HCT116 (cell line): ENCODE results near the gene XAGE3. TPM values are rescaled to one million over a fixed set of nuclear protein-coding genes. Genes with fewer than 3 reads are reported as not detected.
"Not testable (repeated sequence)": the region's sequence is repeated elsewhere in the genome, so short reads cannot be mapped to it uniquely, and the experiment has no call there.

Experiments
- ATAC-seq: fragments of 200-7000 bp; cut with Tn5 transposase; 2 replicates; pipeline ENCODE4 v1.9.1; 2020; ENCODE audit warnings: mild to moderate bottlenecking, moderate library complexity
- BruUV-seq: library from RNA; stranded (reverse); fragments of 400-500 nt; replicated peaks from 2 replicates; lab custom pipeline; 2021; lab: Mats Ljungman, UMichigan
- CTCF ChIA-PET: fragments of 300-600 bp; sonication (Branson Sonifier 250); formaldehyde crosslinking; loops from one replicate; lab custom pipeline; 2021; ENCODE audit warnings: antibody characterized with exemption; lab: Charles Lee
- POLR2A ChIA-PET: fragments of 300-600, 350-600 bp; sonication (Branson Sonifier 250); formaldehyde crosslinking; loops from one replicate; lab custom pipeline; 2021; ENCODE audit warnings: antibody characterized with exemption; lab: Charles Lee
- RAD21 ChIA-PET, 2 experiments: fragments of 300-600 bp; sonication (Branson Sonifier 250); formaldehyde crosslinking; loops; one replicate each; lab custom pipeline; 2023; ENCODE audit warnings: low total read pairs in 2 of 2; ENCODE audit not compliant: uncharacterized antibody in 2 of 2, unreplicated experiment in 2 of 2, low non-redundant PET in 1 of 2; lab: Charles Lee
- DNase-seq: peaks from one replicate; pipeline ENCODE4 v3.0.0-alpha.2; 2010; ENCODE audit warnings: low read depth, low spot score
- H2AFZ ChIP-seq: fragments of 200-600 bp; shearing (Covaris generic), sonication (generic); 2 replicates; pipeline ENCODE4 v1.6.1; 2017; ENCODE audit warnings: low read depth, mixed run types, mixed read lengths, antibody characterized with exemption, low read length; ENCODE audit not compliant: poor library complexity, severe bottlenecking
- H3K27ac ChIP-seq: 2 replicates; pipeline ENCODE4 v1.5.1; 2012; ENCODE audit warnings: low read depth, low read length
- H3K27me3 ChIP-seq: fragments of 200-600 bp; sonication (generic); 2 replicates; pipeline ENCODE4 v1.6.1; 2016; ENCODE audit warnings: mixed run types, low read length, mixed read lengths; ENCODE audit not compliant: insufficient read depth
- H3K36me3 ChIP-seq, 2 experiments: fragments of 200-500 bp in 1 of 2; fragments of 200-600 bp in 1 of 2; sonication (Bioruptor generic) in 1 of 2; sonication (generic) in 1 of 2; 2 replicates each; pipeline versions ENCODE4 v1.5.1 to v1.6.1; 2014 to 2016; ENCODE audit warnings: low read length in 2 of 2, inconsistent platforms in 1 of 2, mixed read lengths in 1 of 2, mixed run types in 1 of 2; ENCODE audit not compliant: insufficient read depth in 2 of 2, control insufficient read depth in 1 of 2
- H3K4me1 ChIP-seq, 2 experiments: fragments of 200-600 bp in 1 of 2; sonication (generic) in 1 of 2; 2 replicates each; pipeline versions ENCODE4 v1.5.1 to v1.6.1; 2012 to 2017; ENCODE audit warnings: low read length in 2 of 2, inconsistent platforms in 1 of 2, mild to moderate bottlenecking in 1 of 2, mixed read lengths in 1 of 2, mixed run types in 1 of 2, moderate library complexity in 1 of 2; ENCODE audit not compliant: insufficient read depth in 2 of 2, control insufficient read depth in 1 of 2
- H3K4me2 ChIP-seq: fragments of 200-600 bp; sonication (generic); 2 replicates; pipeline ENCODE4 v1.6.1; 2017; ENCODE audit warnings: mixed run types, low read length, mixed read lengths
- H3K4me3 ChIP-seq, 2 experiments: fragments of 200-600 bp in 1 of 2; sonication (generic) in 1 of 2; replicated peaks in 1 of 2; 2 replicates each; pipeline ENCODE4 v1.5.1; 2011 to 2016; ENCODE audit warnings: low read length in 2 of 2, control low read depth in 1 of 2, low read depth in 1 of 2, mild to moderate bottlenecking in 1 of 2, mixed read lengths in 1 of 2, mixed run types in 1 of 2
- H3K79me2 ChIP-seq: fragments of 200-600 bp; sonication (generic); 2 replicates; pipeline ENCODE4 v1.6.1; 2017; ENCODE audit warnings: mild to moderate bottlenecking, mixed run types, low read length, moderate library complexity, mixed read lengths; ENCODE audit not compliant: insufficient read depth
- H3K9ac ChIP-seq: fragments of 200-600 bp; sonication (generic); 2 replicates; pipeline ENCODE4 v1.6.1; 2016; ENCODE audit warnings: low read length, mixed read lengths
- H3K9me2 ChIP-seq: fragments of 200-600 bp; sonication (generic), shearing (Covaris generic); 2 replicates; pipeline ENCODE4 v1.6.1; 2017; ENCODE audit warnings: mixed run types, mild to moderate bottlenecking, moderate library complexity; ENCODE audit not compliant: insufficient read depth
- H3K9me3 ChIP-seq, 2 experiments: fragments of 200-500 bp in 1 of 2; fragments of 200-600 bp in 1 of 2; sonication (Bioruptor generic) in 1 of 2; sonication (generic) in 1 of 2; 2 replicates each; pipeline ENCODE4 v1.6.1; 2014 to 2017; ENCODE audit warnings: low read length in 2 of 2, mixed read lengths in 2 of 2, inconsistent platforms in 1 of 2, low read depth in 1 of 2, mild to moderate bottlenecking in 1 of 2, mixed run types in 1 of 2, moderate library complexity in 1 of 2; ENCODE audit not compliant: control insufficient read depth in 1 of 2, insufficient read depth in 1 of 2
- H4K20me1 ChIP-seq: fragments of 200-600 bp; sonication (generic), shearing (Covaris generic); 2 replicates; pipeline ENCODE4 v1.6.1; 2017; ENCODE audit warnings: mixed run types, mild to moderate bottlenecking, moderate library complexity; ENCODE audit not compliant: insufficient read depth
- intact Hi-C: fragments of 100-400 bp; cut with micrococcal nuclease; formaldehyde crosslinking; loops from 2 replicates; pipeline ENCODE4 v1.10.0; 2022
- total RNA-seq: library from RNA; stranded (reverse); gene quantifications from one replicate; pipeline ENCODE4 v1.2.1, GENCODE V29; 2021; ENCODE audit not compliant: unreplicated experiment

XAGE3 gene
- total RNA-seq, 1 experiment from 2014 or later: not detected

DNA sequence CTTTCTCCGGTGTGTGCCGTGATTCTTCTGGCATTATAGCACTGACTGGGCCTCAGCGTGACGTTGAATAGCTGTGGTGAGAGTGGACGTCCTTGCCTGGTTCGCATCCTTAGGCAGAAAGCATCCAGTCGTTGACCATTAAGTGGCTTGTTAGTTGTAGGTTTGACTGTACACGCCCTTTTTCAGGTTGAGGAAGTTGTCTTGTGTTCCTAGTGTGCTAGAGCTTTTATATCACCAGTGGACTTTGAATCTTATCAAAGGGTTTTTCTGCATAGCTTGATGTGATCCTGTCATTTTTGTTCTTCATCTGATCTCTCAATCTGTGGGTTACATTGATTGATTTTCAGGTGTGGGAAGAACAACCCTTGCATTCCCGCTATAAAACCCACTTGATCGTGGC lies 37.6 kb upstream of the XAGE3 start:
- BruUV-seq, H3K4me3 ChIP-seq, intact Hi-C loops, H3K79me2 ChIP-seq, H3K36me3 ChIP-seq, H2AFZ ChIP-seq, RAD21 ChIA-PET, H3K4me2 ChIP-seq, CTCF ChIA-PET, DNase-seq, POLR2A ChIA-PET, H3K9me2 ChIP-seq, H3K4me1 ChIP-seq, H3K27ac ChIP-seq, H3K9ac ChIP-seq, H4K20me1 ChIP-seq, H3K9me3 ChIP-seq, ATAC-seq, H3K27me3 ChIP-seq: not testable (repeated sequence)

DNA sequence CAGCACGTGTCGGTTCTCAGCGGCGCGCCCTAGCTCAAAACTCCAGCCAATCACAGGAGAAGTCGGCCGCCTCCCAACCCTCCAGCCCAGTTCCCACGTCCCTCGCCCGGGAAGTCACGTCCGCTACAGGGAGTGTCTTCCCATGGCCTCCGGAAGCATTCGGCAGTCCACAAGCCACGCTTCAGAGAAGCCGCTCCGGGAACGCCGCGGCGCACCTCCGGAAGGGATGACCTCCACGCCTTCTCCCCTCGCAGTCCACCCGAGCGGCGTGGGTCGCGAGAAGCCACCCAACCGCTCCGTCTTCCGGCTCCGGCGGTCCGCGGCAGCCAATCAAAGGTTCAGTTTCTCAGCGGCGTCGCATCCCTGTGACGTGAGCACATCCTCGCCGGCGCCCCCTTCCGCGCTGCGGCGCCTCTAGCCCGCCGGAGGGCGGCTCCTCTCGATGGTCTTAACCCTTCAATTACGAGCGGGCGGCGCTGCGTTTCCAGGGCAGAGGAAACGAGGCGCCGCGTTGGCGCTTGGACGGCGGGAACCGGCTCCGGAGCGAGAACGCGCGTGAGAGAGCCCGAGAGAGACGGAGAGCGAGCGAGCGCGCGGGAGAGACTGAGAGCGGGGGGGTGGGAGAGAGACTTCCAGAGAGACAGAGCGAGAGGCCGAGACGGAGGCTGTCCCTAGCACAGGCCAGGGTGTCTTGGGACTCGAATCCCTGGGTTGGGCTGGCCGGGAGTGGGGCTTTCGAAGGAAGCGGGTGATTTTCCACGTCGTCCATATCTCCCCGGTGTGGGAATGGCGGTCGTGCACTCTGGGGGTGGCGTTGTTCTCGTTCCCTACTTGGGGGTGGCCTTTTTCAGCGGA lies 29.2 kb upstream of the XAGE3 start, which contains the start of gene FAM156B:
FAM156B (plus strand) TSS at position 476 of the 855 bp plus-strand sequence. CDS start 9,896 bp downstream, outside the sequence.
- H3K9me2 ChIP-seq, H3K27me3 ChIP-seq, H3K36me3 ChIP-seq, H3K9ac ChIP-seq, POLR2A ChIA-PET, H3K4me1 ChIP-seq, CTCF ChIA-PET, H2AFZ ChIP-seq, H3K79me2 ChIP-seq, H3K4me3 ChIP-seq, DNase-seq, H4K20me1 ChIP-seq, H3K9me3 ChIP-seq, intact Hi-C loops, H3K4me2 ChIP-seq, H3K27ac ChIP-seq, BruUV-seq, RAD21 ChIA-PET: not testable (repeated sequence)
- ATAC-seq: peak; percentile 85

DNA sequence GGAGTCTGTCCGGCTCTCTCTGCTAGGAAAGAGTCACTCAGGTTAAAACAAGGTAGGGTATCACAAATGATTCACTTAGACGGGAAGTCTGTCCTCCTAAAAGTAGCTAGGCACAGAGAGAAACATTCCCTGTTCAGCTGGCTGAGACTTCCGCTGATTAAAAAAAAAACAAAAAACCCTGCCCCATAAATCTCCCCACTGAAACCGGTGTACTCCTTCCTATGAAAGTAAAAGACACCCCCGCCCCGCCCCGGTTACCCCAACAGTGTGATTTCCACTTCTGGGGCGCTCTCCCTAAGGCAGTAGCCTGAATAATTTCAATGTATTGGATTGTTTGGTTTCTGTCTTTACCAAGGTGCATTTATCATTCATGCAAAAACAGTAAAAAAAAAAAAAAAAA lies 28.6 kb upstream of the XAGE3 start:
- H3K27me3 ChIP-seq, intact Hi-C loops: not testable (repeated sequence)
- BruUV-seq: TSS peak; percentile 90

DNA sequence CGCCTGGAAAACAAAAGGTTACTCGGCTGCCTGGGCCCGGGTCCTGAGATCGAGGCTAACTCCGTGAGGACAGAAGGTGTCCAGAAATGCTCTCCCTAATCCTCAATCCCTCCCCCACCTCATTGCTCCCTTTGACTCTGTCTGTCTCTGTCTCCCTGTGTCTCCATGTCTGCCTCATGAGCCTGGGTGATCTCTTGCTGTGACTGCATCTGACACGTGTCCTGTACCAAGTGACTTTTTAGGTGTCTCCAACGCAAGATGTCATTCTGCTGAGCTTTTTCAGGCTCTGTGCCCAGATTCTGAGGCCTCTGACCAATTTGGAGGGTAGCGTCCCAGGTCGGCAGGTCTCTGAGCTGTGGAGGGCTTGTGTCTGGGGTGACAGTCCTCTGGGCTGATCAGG lies 20.2 kb upstream of the XAGE3 start:
- H2AFZ ChIP-seq, H3K9me2 ChIP-seq, DNase-seq, H3K4me1 ChIP-seq, H3K79me2 ChIP-seq, H3K4me2 ChIP-seq, H3K9me3 ChIP-seq, RAD21 ChIA-PET, H3K9ac ChIP-seq, intact Hi-C loops, H4K20me1 ChIP-seq, CTCF ChIA-PET, BruUV-seq, H3K4me3 ChIP-seq, H3K27me3 ChIP-seq, POLR2A ChIA-PET, H3K36me3 ChIP-seq, H3K27ac ChIP-seq, ATAC-seq: not testable (repeated sequence)

More for the DNA sequence above, 28.6 kb upstream of the XAGE3 start:
- CTCF ChIA-PET, H3K9ac ChIP-seq, DNase-seq, ATAC-seq, H3K79me2 ChIP-seq, H3K27ac ChIP-seq, H3K4me2 ChIP-seq, H3K36me3 ChIP-seq, H3K4me1 ChIP-seq, H2AFZ ChIP-seq, H3K4me3 ChIP-seq, RAD21 ChIA-PET, H3K9me3 ChIP-seq, H4K20me1 ChIP-seq, POLR2A ChIA-PET, H3K9me2 ChIP-seq: not testable (repeated sequence)
